GM12801 (cell line): ENCODE measurements around the gene FAM120A.

Experiments used
- CTCF ChIP-seq: IDR thresholded peaks from one replicate; pipeline ENCODE4 v1.5.1; 2011; ENCODE audit warnings: control low read depth; ENCODE audit not compliant: insufficient read length; ENCODE audit errors: extremely low read depth

FAM120A gene

GRCh38 chr9:93597871-93598646 is 146.6 kb downstream of the FAM120A start:
- no peak for TF ChIP-seq CTCF

GRCh38 chr9:93598647-93599241 is 147.3 kb downstream of the FAM120A start:
- no peak for TF ChIP-seq CTCF

- no peak for TF ChIP-seq CTCF
Observed at GRCh38 chr9:93599571-93600403, 148.3 kb downstream of the FAM120A start.

GRCh38 chr9:93600504-93600903 is 149.0 kb downstream of the FAM120A start:
- no peak for TF ChIP-seq CTCF

- TF ChIP-seq CTCF, result no peak
Observed at GRCh38 chr9:93601063-93601462, 149.6 kb downstream of the FAM120A start.

- TF ChIP-seq CTCF, result no peak
Observed at GRCh38 chr9:93601666-93602065, 150.2 kb downstream of the FAM120A start.

GRCh38 chr9:93603011-93603410 is 151.5 kb downstream of the FAM120A start:
- TF ChIP-seq CTCF, result no peak
